Activated T-cell treated with anti-CD3 and anti-CD28 coated beads, Interleukin-2, amount 50 U/mL, for 4 hours (primary cell): ENCODE measurements around the gene STH. TPM values are rescaled to one million over a fixed set of nuclear protein-coding genes. Genes with fewer than 3 reads are reported as not detected.
"Not testable (repeated sequence)": the region's sequence is repeated elsewhere in the genome, so short reads cannot be mapped to it uniquely, and the experiment has no call there.

Experiments used
- ATAC-seq, 2 donors: fragments of 200-7000 bp; cut with Tn5 transposase; one replicate each; pipeline ENCODE4 v1.10.0; 2021
- DNase-seq: peaks from one replicate; pipeline ENCODE4 v3.0.0-alpha.2; 2020
- H3K27me3 Mint-ChIP-seq: one replicate; pipeline ENCODE4 v1.8.0; 2021; ENCODE audit warnings: low read depth, mixed read lengths
- H3K36me3 Mint-ChIP-seq: one replicate; pipeline ENCODE4 v1.8.0; 2022; ENCODE audit warnings: mixed read lengths; ENCODE audit not compliant: insufficient read depth
- H3K4me1 Mint-ChIP-seq: one replicate; pipeline ENCODE4 v1.8.0; 2021; ENCODE audit warnings: low read depth, mixed read lengths
- H3K4me3 Mint-ChIP-seq: one replicate; pipeline ENCODE4 v1.8.0; 2021; ENCODE audit warnings: mild to moderate bottlenecking, moderate library complexity, mixed read lengths
- H3K9me3 Mint-ChIP-seq: one replicate; pipeline ENCODE4 v1.8.0; 2021; ENCODE audit warnings: mixed read lengths
- total RNA-seq, 3 donors: library from RNA; stranded (reverse); gene quantifications; one replicate each; pipeline ENCODE4 v1.2.1, GENCODE V29; 2021

Gene STH
- total RNA-seq, 3 donors from 2014 or later = not detected

GRCh38 chr17:46012506-46013079, 13.5 kb downstream of the STH start:
- ATAC-seq (no peak), DNase-seq (no peak)
- H3K9me3 Mint-ChIP-seq = no peaks in the 10 kb centered on the region
- peaks cover 3% of the 10 kb centered on the region for H3K27me3 Mint-ChIP-seq
- H3K4me3 Mint-ChIP-seq = no peak overlapping the region
- H3K36me3 Mint-ChIP-seq = no peaks in the 10 kb centered on the region
- no peaks in the 10 kb centered on the region for H3K4me1 Mint-ChIP-seq

DNA sequence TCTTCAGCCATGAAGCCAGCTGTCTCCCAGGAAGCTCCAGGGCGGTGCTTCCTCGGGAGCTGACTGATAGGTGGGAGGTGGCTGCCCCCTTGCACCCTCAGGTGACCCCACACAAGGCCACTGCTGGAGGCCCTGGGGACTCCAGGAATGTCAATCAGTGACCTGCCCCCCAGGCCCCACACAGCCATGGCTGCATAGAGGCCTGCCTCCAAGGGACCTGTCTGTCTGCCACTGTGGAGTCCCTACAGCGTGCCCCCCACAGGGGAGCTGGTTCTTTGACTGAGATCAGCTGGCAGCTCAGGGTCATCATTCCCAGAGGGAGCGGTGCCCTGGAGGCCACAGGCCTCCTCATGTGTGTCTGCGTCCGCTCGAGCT, 14.1 kb downstream of the STH start:
- Mint-ChIP-seq H3K36me3 (no peaks in the 10 kb centered on the region), H3K4me1 (peaks cover 1% of the 10 kb centered on the region), H3K9me3 (no peaks in the 10 kb centered on the region), H3K4me3 (no peak overlapping the region), H3K27me3 (peaks cover 3% of the 10 kb centered on the region)
- no peak for ATAC-seq
- no peak for DNase-seq

DNA sequence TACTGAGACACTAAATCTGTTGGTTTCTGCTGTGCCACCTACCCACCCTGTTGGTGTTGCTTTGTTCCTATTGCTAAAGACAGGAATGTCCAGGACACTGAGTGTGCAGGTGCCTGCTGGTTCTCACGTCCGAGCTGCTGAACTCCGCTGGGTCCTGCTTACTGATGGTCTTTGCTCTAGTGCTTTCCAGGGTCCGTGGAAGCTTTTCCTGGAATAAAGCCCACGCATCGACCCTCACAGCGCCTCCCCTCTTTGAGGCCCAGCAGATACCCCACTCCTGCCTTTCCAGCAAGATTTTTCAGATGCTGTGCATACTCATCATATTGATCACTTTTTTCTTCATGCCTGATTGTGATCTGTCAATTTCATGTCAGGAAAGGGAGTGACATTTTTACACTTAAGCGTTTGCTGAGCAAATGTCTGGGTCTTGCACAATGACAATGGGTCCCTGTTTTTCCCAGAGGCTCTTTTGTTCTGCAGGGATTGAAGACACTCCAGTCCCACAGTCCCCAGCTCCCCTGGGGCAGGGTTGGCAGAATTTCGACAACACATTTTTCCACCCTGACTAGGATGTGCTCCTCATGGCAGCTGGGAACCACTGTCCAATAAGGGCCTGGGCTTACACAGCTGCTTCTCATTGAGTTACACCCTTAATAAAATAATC, 14.6 kb downstream of the STH start:
- peaks cover 3% of the 10 kb centered on the region for H3K27me3 Mint-ChIP-seq
- no peak overlapping the region for H3K4me3 Mint-ChIP-seq
- ATAC-seq (no peak), DNase-seq (no peak)
- H3K36me3 Mint-ChIP-seq = no peaks in the 10 kb centered on the region
- peaks cover 6% of the 10 kb centered on the region for H3K4me1 Mint-ChIP-seq
- no peaks in the 10 kb centered on the region for H3K9me3 Mint-ChIP-seq

DNA sequence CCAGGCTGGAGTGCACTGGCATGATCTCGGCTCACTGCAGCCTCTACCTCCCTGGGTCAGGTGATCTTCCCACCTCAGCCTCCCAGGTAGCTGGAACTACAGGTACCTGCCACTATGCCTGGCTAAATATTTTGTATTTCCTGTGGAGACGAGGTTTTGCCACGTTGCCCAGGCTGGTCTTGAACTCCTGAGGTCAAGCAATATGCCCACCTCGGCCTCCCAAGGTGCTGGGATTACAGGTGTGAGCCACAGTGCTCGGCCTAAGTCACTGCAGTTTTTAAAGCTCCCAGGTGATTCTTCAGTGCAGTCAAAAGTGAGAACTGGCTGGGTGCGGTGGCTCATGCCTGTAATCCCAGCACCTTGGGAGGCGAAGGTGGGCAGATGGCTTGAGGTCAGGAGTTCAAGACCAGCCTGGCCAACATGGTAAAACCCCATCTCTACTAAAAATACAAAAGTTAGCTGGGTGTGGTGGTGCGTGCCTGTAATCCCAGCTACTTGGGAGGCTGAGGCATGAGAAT, 20.4 kb downstream of the STH start:
- H3K4me1 Mint-ChIP-seq = peaks cover 28% of the 10 kb centered on the region
- H3K27me3 Mint-ChIP-seq, H3K9me3 Mint-ChIP-seq, DNase-seq, H3K36me3 Mint-ChIP-seq, ATAC-seq, H3K4me3 Mint-ChIP-seq: not testable (repeated sequence)

- Mint-ChIP-seq H3K9me3 (no peaks in the 10 kb centered on the region), H3K27me3 (no peaks in the 10 kb centered on the region), H3K36me3 (peaks cover 1% of the 10 kb centered on the region), H3K4me1 (peaks cover 28% of the 10 kb centered on the region), H3K4me3 (no peak overlapping the region)
- DNase-seq = peak; percentile 27
- ATAC-seq = peak; percentile 81 to 83
Observed at GRCh38 chr17:46020023-46020761, 21.1 kb downstream of the STH start.

DNA sequence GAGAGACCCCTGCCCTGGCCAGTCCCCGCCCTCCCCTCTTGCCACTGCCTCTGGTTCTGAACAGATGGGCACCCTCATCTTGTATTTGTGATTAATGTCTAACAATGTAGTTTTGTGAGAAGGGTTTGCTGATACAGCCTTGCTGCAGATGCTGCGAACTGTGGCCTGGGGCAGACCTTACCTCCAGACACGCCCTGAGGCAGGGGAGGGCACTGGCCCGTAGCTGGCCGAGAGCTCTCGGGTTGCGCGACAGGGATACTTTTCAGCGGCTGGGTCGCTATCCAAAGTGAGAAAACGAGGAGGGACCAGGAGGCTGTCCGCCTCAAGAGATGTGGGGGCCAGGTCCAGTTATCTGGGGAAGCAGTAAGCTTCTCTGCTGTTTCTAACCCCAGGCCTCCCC, 21.9 kb downstream of the STH start:
- peak in 1 of 2 donors; percentile 11 for ATAC-seq
- Mint-ChIP-seq H3K4me3 (no peak overlapping the region), H3K4me1 (peaks cover 28% of the 10 kb centered on the region), H3K27me3 (no peaks in the 10 kb centered on the region), H3K36me3 (peaks cover 3% of the 10 kb centered on the region), H3K9me3 (no peaks in the 10 kb centered on the region)
- DNase-seq = no peak

DNA sequence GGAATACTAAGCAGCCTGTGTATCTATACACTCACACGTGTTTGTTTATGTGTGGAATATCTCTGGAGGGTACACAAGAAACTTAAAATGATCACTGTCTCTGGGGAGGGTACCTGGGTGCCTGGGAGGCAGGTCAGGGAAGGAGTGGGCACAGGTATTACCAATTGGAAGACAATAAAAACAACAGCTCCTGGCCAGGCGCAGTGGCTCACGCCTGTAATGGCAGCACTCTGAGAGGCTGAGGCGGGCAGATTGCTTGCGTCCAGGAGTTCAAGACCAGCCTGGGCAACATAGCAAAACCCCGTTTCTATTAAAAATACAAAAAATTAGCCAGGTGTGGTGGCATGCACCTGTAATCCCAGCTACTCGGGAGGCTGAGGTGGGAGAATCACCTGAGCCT, 24.3 kb downstream of the STH start:
- H3K4me3 Mint-ChIP-seq, DNase-seq, H3K27me3 Mint-ChIP-seq, H3K36me3 Mint-ChIP-seq, H3K9me3 Mint-ChIP-seq, ATAC-seq: not testable (repeated sequence)
- peaks cover 30% of the 10 kb centered on the region for H3K4me1 Mint-ChIP-seq

GRCh38 chr17:46023783-46024388, 24.8 kb downstream of the STH start:
- Mint-ChIP-seq H3K36me3 (peaks cover 2% of the 10 kb centered on the region), H3K27me3 (no peaks in the 10 kb centered on the region), H3K9me3 (no peaks in the 10 kb centered on the region), H3K4me3 (no peak overlapping the region), H3K4me1 (peaks cover 29% of the 10 kb centered on the region)
- ATAC-seq (no peak), DNase-seq (no peak)

GRCh38 chr17:46024590-46024989, 25.5 kb downstream of the STH start:
- Mint-ChIP-seq H3K4me3 (no peak overlapping the region), H3K27me3 (no peaks in the 10 kb centered on the region), H3K36me3 (peaks cover 3% of the 10 kb centered on the region), H3K9me3 (no peaks in the 10 kb centered on the region), H3K4me1 (peaks cover 29% of the 10 kb centered on the region)
- DNase-seq = no peak
- no peak for ATAC-seq

GRCh38 chr17:46025060-46025459, 26.0 kb downstream of the STH start:
- H3K36me3 Mint-ChIP-seq = peaks cover 3% of the 10 kb centered on the region
- peaks cover 28% of the 10 kb centered on the region for H3K4me1 Mint-ChIP-seq
- no peak for DNase-seq
- H3K4me3 Mint-ChIP-seq = no peak overlapping the region
- H3K27me3 Mint-ChIP-seq = no peaks in the 10 kb centered on the region
- ATAC-seq = no peak
- no peaks in the 10 kb centered on the region for H3K9me3 Mint-ChIP-seq

DNA sequence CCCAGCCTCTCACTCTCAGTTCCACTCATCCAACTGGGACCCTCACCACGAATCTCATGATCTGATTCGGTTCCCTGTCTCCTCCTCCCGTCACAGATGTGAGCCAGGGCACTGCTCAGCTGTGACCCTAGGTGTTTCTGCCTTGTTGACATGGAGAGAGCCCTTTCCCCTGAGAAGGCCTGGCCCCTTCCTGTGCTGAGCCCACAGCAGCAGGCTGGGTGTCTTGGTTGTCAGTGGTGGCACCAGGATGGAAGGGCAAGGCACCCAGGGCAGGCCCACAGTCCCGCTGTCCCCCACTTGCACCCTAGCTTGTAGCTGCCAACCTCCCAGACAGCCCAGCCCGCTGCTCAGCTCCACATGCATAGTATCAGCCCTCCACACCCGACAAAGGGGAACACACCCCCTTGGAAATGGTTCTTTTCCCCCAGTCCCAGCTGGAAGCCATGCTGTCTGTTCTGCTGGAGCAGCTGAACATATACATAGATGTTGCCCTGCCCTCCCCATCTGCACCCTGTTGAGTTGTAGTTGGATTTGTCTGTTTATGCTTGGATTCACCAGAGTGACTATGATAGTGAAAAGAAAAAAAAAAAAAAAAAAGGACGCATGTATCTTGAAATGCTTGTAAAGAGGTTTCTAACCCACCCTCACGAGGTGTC, 26.6 kb downstream of the STH start:
- no peak for DNase-seq
- Mint-ChIP-seq H3K36me3 (peaks cover 9% of the 10 kb centered on the region), H3K9me3 (no peaks in the 10 kb centered on the region), H3K27me3 (no peaks in the 10 kb centered on the region), H3K4me3 (no peak overlapping the region), H3K4me1 (peaks cover 22% of the 10 kb centered on the region)
- peak in 1 of 2 donors; percentile 29 for ATAC-seq

- Mint-ChIP-seq H3K4me1 (peaks cover 15% of the 10 kb centered on the region), H3K4me3 (no peak overlapping the region), H3K36me3 (peaks cover 12% of the 10 kb centered on the region), H3K9me3 (no peaks in the 10 kb centered on the region), H3K27me3 (no peaks in the 10 kb centered on the region)
- DNase-seq (no peak), ATAC-seq (no peak)
Observed at GRCh38 chr17:46026166-46027047, 27.4 kb downstream of the STH start.
